ENCODE measurements around the gene ETV4. TPM values are rescaled to one million over a fixed set of nuclear protein-coding genes. Genes with fewer than 3 reads are reported as not detected.

Gene ETV4
- total RNA-seq, 2 experiments from 2014 or later: 1.4 to 1.9 TPM

Other genes with a start within 250 kb of the ETV4 start
- 1 to 10 TPM; 1.7 TPM for gene ARL4D, start 147.3 kb downstream of the ETV4 start, total RNA-seq
- 10 to 100 TPM; 46.2 to 46.3 TPM for gene DHX8, start 62.4 kb downstream of the ETV4 start, total RNA-seq
- gene MEOX1, start 115.6 kb upstream of the ETV4 start, total RNA-seq: under 1 TPM; 0.12 to 0.17 TPM
- not detected for gene SOST, start 212.5 kb upstream of the ETV4 start, total RNA-seq
- 10 to 100 TPM; 12.2 to 13.5 TPM for gene DUSP3, start 232.6 kb upstream of the ETV4 start, total RNA-seq
- gene CFAP97D1, start 234.1 kb upstream of the ETV4 start, total RNA-seq: not detected

Measured in activated naive CD4-positive, alpha-beta T cell treated with anti-CD3 and anti-CD28 coated beads for 36 hours (primary cell).